ENCODE measurements around the gene CISH. TPM values are rescaled to one million over a fixed set of nuclear protein-coding genes. Genes with fewer than 3 reads are reported as not detected.

The CISH gene
- total RNA-seq, 1 donor from 2014 or later = 2.6 TPM

DNA sequence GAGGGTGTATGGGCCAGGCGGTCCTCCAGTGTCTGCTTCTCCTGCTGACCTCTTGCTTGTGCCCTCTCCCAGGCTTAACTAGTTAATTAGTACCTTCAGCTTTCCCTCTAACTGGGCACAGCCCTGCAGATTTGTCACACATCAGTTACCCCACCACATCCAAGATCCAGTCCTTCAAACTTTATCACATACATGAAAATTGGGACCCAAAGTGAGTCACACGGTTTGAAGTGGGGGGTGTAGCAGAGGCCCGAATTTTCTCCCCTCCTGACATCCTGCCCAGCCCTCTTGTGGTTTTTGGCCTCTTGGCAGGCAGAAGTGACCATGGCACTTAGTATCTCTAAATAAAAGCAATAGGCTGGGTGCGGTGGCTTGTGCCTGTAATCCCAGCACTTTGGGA, 9.2 kb upstream of the CISH start:
- peaks cover 4% of the 10 kb centered on the region for H3K36me3 Mint-ChIP-seq (ENCODE audit: low read depth, unreplicated experiment)
- DNase-seq (ENCODE audit: low spot score) = no peak
- no peak overlapping the region for H3K4me3 Mint-ChIP-seq (ENCODE audit: unreplicated experiment)
- H3K27me3 Mint-ChIP-seq (ENCODE audit: unreplicated experiment) = peaks cover 9% of the 10 kb centered on the region
- peaks cover 18% of the 10 kb centered on the region for H3K4me1 Mint-ChIP-seq (ENCODE audit: unreplicated experiment)
- no peak overlapping the region for H3K27ac Mint-ChIP-seq (ENCODE audit: unreplicated experiment)
- no peaks in the 10 kb centered on the region for H3K9me3 Mint-ChIP-seq (ENCODE audit: unreplicated experiment)
- no peak for TF ChIP-seq CTCF (IDR thresholded peaks at IDR 0.05; ENCODE audit: unreplicated experiment)

DNA sequence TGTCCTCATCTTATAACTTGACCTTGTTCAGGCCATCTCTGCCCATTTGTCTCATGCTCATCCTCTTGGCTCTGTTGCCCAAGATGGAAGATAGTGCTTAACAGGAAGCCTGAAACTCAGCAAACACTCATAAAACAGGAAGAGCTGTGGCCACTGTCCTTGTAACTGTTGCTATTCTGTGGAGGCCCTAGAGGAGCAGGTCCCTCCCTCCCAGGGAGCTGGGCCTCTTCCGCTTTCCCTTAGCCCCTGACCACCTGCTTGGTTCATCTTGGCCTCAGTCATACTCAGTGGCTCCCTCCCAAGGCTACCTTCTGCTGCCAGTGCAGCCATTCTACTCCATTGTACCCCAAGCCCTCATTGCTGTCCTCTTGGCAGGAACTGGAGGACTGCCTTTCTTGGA, 8.8 kb upstream of the CISH start:
- H3K27ac Mint-ChIP-seq (ENCODE audit: unreplicated experiment) = no peak overlapping the region
- no peaks in the 10 kb centered on the region for H3K9me3 Mint-ChIP-seq (ENCODE audit: unreplicated experiment)
- peaks cover 9% of the 10 kb centered on the region for H3K27me3 Mint-ChIP-seq (ENCODE audit: unreplicated experiment)
- peaks cover 18% of the 10 kb centered on the region for H3K4me1 Mint-ChIP-seq (ENCODE audit: unreplicated experiment)
- H3K36me3 Mint-ChIP-seq (ENCODE audit: low read depth, unreplicated experiment) = peaks cover 4% of the 10 kb centered on the region
- H3K4me3 Mint-ChIP-seq (ENCODE audit: unreplicated experiment) = no peak overlapping the region
- no peak for TF ChIP-seq CTCF (IDR thresholded peaks at IDR 0.05; ENCODE audit: unreplicated experiment)
- no peak for DNase-seq (ENCODE audit: low spot score)

- H3K4me3 Mint-ChIP-seq (ENCODE audit: unreplicated experiment) = no peak overlapping the region
- peaks cover 4% of the 10 kb centered on the region for H3K36me3 Mint-ChIP-seq (ENCODE audit: low read depth, unreplicated experiment)
- H3K27ac Mint-ChIP-seq (ENCODE audit: unreplicated experiment) = no peak overlapping the region
- no peaks in the 10 kb centered on the region for H3K9me3 Mint-ChIP-seq (ENCODE audit: unreplicated experiment)
- no peak for TF ChIP-seq CTCF (IDR thresholded peaks at IDR 0.05; ENCODE audit: unreplicated experiment)
- peaks cover 12% of the 10 kb centered on the region for H3K27me3 Mint-ChIP-seq (ENCODE audit: unreplicated experiment)
- no peak for DNase-seq (ENCODE audit: low spot score)
- H3K4me1 Mint-ChIP-seq (ENCODE audit: unreplicated experiment) = peaks cover 20% of the 10 kb centered on the region
Measured at GRCh38 chr3:50617911-50618481, 6.4 kb upstream of the CISH start.

- TF ChIP-seq CTCF (IDR thresholded peaks at IDR 0.05; ENCODE audit: unreplicated experiment) = no peak
- no peak for DNase-seq (ENCODE audit: low spot score)
- peaks cover 25% of the 10 kb centered on the region for H3K4me1 Mint-ChIP-seq (ENCODE audit: unreplicated experiment)
- H3K27me3 Mint-ChIP-seq (ENCODE audit: unreplicated experiment) = peaks cover 12% of the 10 kb centered on the region
- H3K4me3 Mint-ChIP-seq (ENCODE audit: unreplicated experiment) = peak within 1 kb of the TSS; percentile 82
- peaks cover 4% of the 10 kb centered on the region for H3K36me3 Mint-ChIP-seq (ENCODE audit: low read depth, unreplicated experiment)
- no peaks in the 10 kb centered on the region for H3K9me3 Mint-ChIP-seq (ENCODE audit: unreplicated experiment)
- H3K27ac Mint-ChIP-seq (ENCODE audit: unreplicated experiment) = no peak within 1 kb of the TSS
Measured at GRCh38 chr3:50617096-50617791, 5.7 kb upstream of the CISH start, which contains the start of gene MAPKAPK3. TSS of gene MAPKAPK3 (plus strand) at chr3:50617151. CDS start at chr3:50617566, 415 bp downstream.

- peak overlapping the region; percentile 76 for H3K4me3 Mint-ChIP-seq (ENCODE audit: unreplicated experiment)
- no peaks in the 10 kb centered on the region for H3K9me3 Mint-ChIP-seq (ENCODE audit: unreplicated experiment)
- peaks cover 12% of the 10 kb centered on the region for H3K27me3 Mint-ChIP-seq (ENCODE audit: unreplicated experiment)
- H3K27ac Mint-ChIP-seq (ENCODE audit: unreplicated experiment) = no peak overlapping the region
- H3K4me1 Mint-ChIP-seq (ENCODE audit: unreplicated experiment) = peaks cover 30% of the 10 kb centered on the region
- peaks cover 4% of the 10 kb centered on the region for H3K36me3 Mint-ChIP-seq (ENCODE audit: low read depth, unreplicated experiment)
- TF ChIP-seq CTCF (IDR thresholded peaks at IDR 0.05; ENCODE audit: unreplicated experiment) = no peak
- DNase-seq (ENCODE audit: low spot score) = peak; percentile 81
Measured at GRCh38 chr3:50616770-50617095, 5.2 kb upstream of the CISH start.
